HepG2 (cell line): ENCODE results near the gene CCNH. TPM values are rescaled to one million over a fixed set of nuclear protein-coding genes. Genes with fewer than 3 reads are reported as not detected.

ENCODE experiments used
- ATAC-seq: fragments of 200-7000 bp; cut with Tn5 transposase; 3 replicates; pipeline ENCODE4 v1.9.1; 2020; ENCODE audit warnings: mild to moderate bottlenecking, moderate library complexity
- BruUV-seq: library from RNA; stranded (reverse); fragments of 400-500 nt; replicated peaks from 2 replicates; lab custom pipeline; 2021; lab: Mats Ljungman, UMichigan
- CTCF ChIA-PET: fragments of 300-600 bp; formaldehyde crosslinking; extraction: SDS; loops from one replicate; lab custom pipeline; 2021; ENCODE audit warnings: low total read pairs, inconsistent platforms, low intra/inter-chr PET ratio; lab: Yijun Ruan, JAX
- POLR2A ChIA-PET: fragments of 350-600 bp; sonication (Branson Sonifier 250); formaldehyde crosslinking; loops from one replicate; lab custom pipeline; 2020; ENCODE audit warnings: antibody characterized with exemption, inconsistent platforms; lab: Yijun Ruan, JAX
- DNase-seq: peaks from one replicate; pipeline ENCODE4 v3.0.0-alpha.2; 2015; ENCODE audit warnings: low spot score
- FAIRE-seq: peaks from 3 replicates; lab custom pipeline; 2011; peaks lifted over from hg19 to GRCh38; lab: Jason Lieb, UNC
- H2AFZ ChIP-seq: one replicate; pipeline ENCODE4 v1.6.1; 2011; ENCODE audit warnings: low read length, inconsistent platforms
- H3K27ac ChIP-seq: fragments of 300-600 bp; 3 replicates; pipeline ENCODE4 v1.8.0; 2011; ENCODE audit warnings: mixed run types, mild to moderate bottlenecking, mixed read lengths, low read length, inconsistent platforms; ENCODE audit not compliant: insufficient read depth; ENCODE audit errors: extremely low read length
- H3K27me3 ChIP-seq, 2 experiments: fragments of 200-600 bp in 1 of 2; 2 replicates in 1 of 2; 3 replicates in 1 of 2; pipeline versions ENCODE4 v1.6.0 to v1.8.0; 2011; ENCODE audit warnings: low read length in 2 of 2, mild to moderate bottlenecking in 2 of 2, moderate library complexity in 2 of 2, inconsistent platforms in 1 of 2; ENCODE audit not compliant: insufficient read depth in 2 of 2, control insufficient read depth in 1 of 2
- H3K36me3 ChIP-seq, 2 experiments: fragments of 200-600 bp in 1 of 2; replicated peaks in 1 of 2; 2 replicates in 1 of 2; 3 replicates in 1 of 2; pipeline versions ENCODE4 v1.5.1 to v1.8.0; 2011; ENCODE audit warnings: low read length in 2 of 2, inconsistent platforms in 1 of 2; ENCODE audit not compliant: insufficient read depth in 2 of 2, control insufficient read depth in 1 of 2
- H3K4me1 ChIP-seq: 2 replicates; pipeline ENCODE4 v1.5.1; 2012; ENCODE audit warnings: low read length, inconsistent platforms; ENCODE audit not compliant: insufficient read depth
- H3K4me2 ChIP-seq: 2 replicates; pipeline ENCODE4 v1.6.0; 2011; ENCODE audit warnings: low read depth, low read length, inconsistent platforms
- H3K4me3 ChIP-seq, 3 experiments: fragments of 200-600 bp in 1 of 3; sonication (generic), shearing (Covaris generic) in 1 of 3; replicated peaks in 1 of 3; 2 replicates each; pipeline ENCODE4 v1.5.1; 2011 to 2016; ENCODE audit warnings: low read length in 3 of 3, inconsistent platforms in 2 of 3, low read depth in 2 of 3, mild to moderate bottlenecking in 2 of 3, control low read depth in 1 of 3, mixed read lengths in 1 of 3; ENCODE audit not compliant: insufficient read depth in 1 of 3
- H3K79me2 ChIP-seq: one replicate; pipeline ENCODE4 v1.6.1; 2011; ENCODE audit warnings: low read length, inconsistent platforms; ENCODE audit not compliant: insufficient read depth
- H3K9ac ChIP-seq: 2 replicates; pipeline ENCODE4 v1.6.0; 2011; ENCODE audit warnings: mild to moderate bottlenecking, low read depth, low read length, inconsistent platforms; ENCODE audit not compliant: insufficient read depth
- H3K9me3 ChIP-seq: 2 replicates; pipeline ENCODE4 v1.5.1; 2012; ENCODE audit warnings: mild to moderate bottlenecking, low read length
- H4K20me1 ChIP-seq: 2 replicates; pipeline ENCODE4 v1.6.0; 2011; ENCODE audit warnings: inconsistent platforms, mild to moderate bottlenecking, low read length, moderate library complexity; ENCODE audit not compliant: insufficient read depth
- AGO2 ChIP-seq: fragments of 200-400 bp; formaldehyde crosslinking; optimal IDR thresholded peaks from 2 replicates; pipeline ENCODE3; 2017; ENCODE audit warnings: mild to moderate bottlenecking, low read depth, low read length, moderate library complexity
- HMGXB4 ChIP-seq, 2 experiments: sonication (generic) in 1 of 2; formaldehyde crosslinking in 1 of 2; IDR thresholded peaks; 2 replicates each; pipeline versions ENCODE4 v1.4.0 to v1.6.1; 2018 to 2020; ENCODE audit warnings: missing genetic modification reagents in 2 of 2, borderline replicate concordance in 1 of 2, low read depth in 1 of 2, mild to moderate bottlenecking in 1 of 2, missing biosample characterization in 1 of 2
- HNRNPUL1 ChIP-seq: fragments of 200-400 bp; formaldehyde crosslinking; IDR thresholded peaks from 2 replicates; pipeline ENCODE4 v1.6.1; 2017; ENCODE audit warnings: low read depth, mild to moderate bottlenecking, low read length, moderate library complexity
- MAFG ChIP-seq: sonication (generic); formaldehyde crosslinking; IDR thresholded peaks from 2 replicates; pipeline ENCODE4 v1.5.1; 2020; ENCODE audit warnings: mild to moderate bottlenecking, missing genetic modification reagents
- NR3C1 ChIP-seq: sonication (generic); formaldehyde crosslinking; IDR thresholded peaks from 2 replicates; pipeline ENCODE4 v1.4.0; 2020; ENCODE audit warnings: missing genetic modification reagents
- SALL2 ChIP-seq: sonication (generic); formaldehyde crosslinking; IDR thresholded peaks from 2 replicates; pipeline ENCODE4 v1.8.1; 2023; ENCODE audit warnings: mild to moderate bottlenecking, missing genetic modification reagents, inconsistent platforms
- SRSF4 ChIP-seq: fragments of 200-400 bp; formaldehyde crosslinking; IDR thresholded peaks from one replicate; pipeline ENCODE4 v1.6.1; 2018; ENCODE audit warnings: mild to moderate bottlenecking, low read depth, low read length, moderate library complexity; ENCODE audit not compliant: poor library complexity, severe bottlenecking
- U2AF2 ChIP-seq: fragments of 200-400 bp; formaldehyde crosslinking; IDR thresholded peaks from 2 replicates; pipeline ENCODE4 v1.6.1; 2017; ENCODE audit warnings: low read depth, mild to moderate bottlenecking, low read length
- ZC3H13 ChIP-seq: sonication (generic); formaldehyde crosslinking; IDR thresholded peaks from 2 replicates; pipeline ENCODE4 v1.8.1; 2023; ENCODE audit warnings: mild to moderate bottlenecking, missing genetic modification reagents, moderate library complexity
- ZNF10 ChIP-seq: sonication (generic); formaldehyde crosslinking; IDR thresholded peaks from 2 replicates; pipeline ENCODE4 v1.4.0; 2020; ENCODE audit warnings: mild to moderate bottlenecking, low read depth, missing genetic modification reagents, borderline replicate concordance
- ZNF317 ChIP-seq: sonication (generic); formaldehyde crosslinking; IDR thresholded peaks from 2 replicates; pipeline ENCODE4 v1.5.0; 2020; ENCODE audit warnings: mild to moderate bottlenecking, missing genetic modification reagents
- ZNF558 ChIP-seq: sonication (generic); formaldehyde crosslinking; IDR thresholded peaks from 2 replicates; pipeline ENCODE4 v1.9.0; 2022; ENCODE audit warnings: mild to moderate bottlenecking, missing genetic modification reagents, borderline replicate concordance
- ZNF619 ChIP-seq: sonication (generic); formaldehyde crosslinking; IDR thresholded peaks from 2 replicates; pipeline ENCODE4 v1.4.0; 2020; ENCODE audit warnings: mild to moderate bottlenecking, missing genetic modification reagents
- ZNF788 ChIP-seq: sonication (generic); formaldehyde crosslinking; IDR thresholded peaks from 2 replicates; pipeline ENCODE4 v1.5.0; 2020; ENCODE audit warnings: mild to moderate bottlenecking, missing genetic modification reagents, borderline replicate concordance
- WGBS: methylation state at CpG from one replicate; pipeline ENCODE4 v1.1.6; 2017; ENCODE audit warnings: low lambda C conversion rate; 5-methylcytosine and 5-hydroxymethylcytosine counted together
- in situ Hi-C: cut with HindIII; loops from 2 replicates; pipeline ENCODE4 v1.10.0; 2017; ENCODE audit warnings: low pct_unique_long_range_greater_than_20kb; ENCODE audit not compliant: extremely low pct_ligation_motif_present
- intact Hi-C: fragments of 100-400 bp; cut with micrococcal nuclease; formaldehyde crosslinking; loops from one replicate; pipeline ENCODE4 v1.10.0; 2022; ENCODE audit not compliant: unreplicated experiment
- polyA plus RNA-seq, 8 experiments: library from polyadenylated mRNA; depleted of rRNA in 3 of 8; stranded (reverse) in 7 of 8; unstranded in 1 of 8; fragments of >200 nt; fragmentation: Illumina TruSeq in 4 of 8; extraction: Trizol in 4 of 8; gene quantifications; 2 replicates each; pipeline versions ENCODE4 v1.2.1 to v1.2.3, GENCODE V29; 2011 to 2016; ENCODE audit warnings: low read depth in 4 of 8, missing spikeins in 1 of 8, mixed read lengths in 1 of 8; ENCODE audit not compliant: insufficient read depth in 1 of 8
- total RNA-seq, 5 experiments: library from RNA; depleted of rRNA; stranded (reverse); fragments of >200 nt; fragmentation: Illumina TruSeq; extraction: Trizol; gene quantifications; 2 replicates each; pipeline ENCODE4 v1.2.3, GENCODE V29; 2016; ENCODE audit warnings: low read depth in 1 of 5
- TF ChIP-seq, protein P1 (sequence below): sonication (generic); formaldehyde crosslinking; IDR thresholded peaks from 2 replicates; pipeline ENCODE4 v1.4.0; 2020; ENCODE audit warnings: missing genetic modification reagents
- TF ChIP-seq, protein P2 (sequence below): sonication (generic); formaldehyde crosslinking; IDR thresholded peaks from 2 replicates; pipeline ENCODE4 v1.5.0; 2020; ENCODE audit warnings: missing genetic modification reagents

Gene CCNH
- total and polyA plus RNA-seq, 2 of the 13 experiments (the other 11 are each of a cell fraction or from before 2014, with no cell fraction given) = 42.5 to 94.3 TPM

- H4K20me1 ChIP-seq = no peaks in the 10 kb centered on the region
- H3K4me3 ChIP-seq = peak overlapping the region in 2 of 3 experiments; percentile 95 to 98; a peak in 2 of 6 replicates
- no peak for ATAC-seq
- DNase-seq = no peak
- peaks cover 1 to 32% of the 10 kb centered on the region in 2 experiments for H3K36me3 ChIP-seq
- H3K79me2 ChIP-seq = peaks cover 25% of the 10 kb centered on the region
- peak overlapping the region; percentile 23; the same call in 1 of the 2 replicates for H3K9ac ChIP-seq
- FAIRE-seq = peak; percentile 12
- WGBS = 89% methylated on average over 1 of the region's 1 CpG
- intact Hi-C loops (loop anchor here (5.0 kb wide), 1 partner anchor 144 kb away; the partner anchor contains the start of gene RASA1), in situ Hi-C loops (loop anchor here (25.0 kb wide), 1 partner anchor 1276 kb away; no protein-coding TSS in a partner anchor)
- H3K9me3 ChIP-seq = no peaks in the 10 kb centered on the region
- no peak overlapping the region for H3K27ac ChIP-seq
- H3K4me1 ChIP-seq = peaks cover 19% of the 10 kb centered on the region
- H3K27me3 ChIP-seq = no peaks in the 10 kb centered on the region; a peak in 1 of 5 replicates
- CTCF ChIA-PET = no interaction called here
- BruUV-seq = no TSS peak
- peak overlapping the region; percentile 81 for H3K4me2 ChIP-seq
- no peak overlapping the region for H2AFZ ChIP-seq
- POLR2A ChIA-PET = interaction anchor here (2.4 kb wide), 1 partner anchor 143 kb away, joined by 17 read pairs; the partner anchor contains the start of gene RASA1
- TF ChIP-seq ZC3H13 (CRISPR knock-in tag) (no peak), ZNF619 (CRISPR knock-in tag) (no peak), SALL2 (CRISPR knock-in tag) (no peak), U2AF2 (no peak), HMGXB4 (CRISPR knock-in tag; IDR thresholded peaks at IDR 0.05; ENCODE audit: borderline replicate concordance in 1 of 2, low read depth in 1 of 2) (no peak), AGO2 (no peak), ZNF558 (CRISPR knock-in tag) (no peak), HNRNPUL1 (no peak), ZNF788 (no peak), ZNF10 (no peak), SRSF4 (no peak), NR3C1 (CRISPR knock-in tag) (no peak), MAFG (CRISPR knock-in tag) (no peak), ZNF317 (no peak)
- TF ChIP-seq, protein P1, sequence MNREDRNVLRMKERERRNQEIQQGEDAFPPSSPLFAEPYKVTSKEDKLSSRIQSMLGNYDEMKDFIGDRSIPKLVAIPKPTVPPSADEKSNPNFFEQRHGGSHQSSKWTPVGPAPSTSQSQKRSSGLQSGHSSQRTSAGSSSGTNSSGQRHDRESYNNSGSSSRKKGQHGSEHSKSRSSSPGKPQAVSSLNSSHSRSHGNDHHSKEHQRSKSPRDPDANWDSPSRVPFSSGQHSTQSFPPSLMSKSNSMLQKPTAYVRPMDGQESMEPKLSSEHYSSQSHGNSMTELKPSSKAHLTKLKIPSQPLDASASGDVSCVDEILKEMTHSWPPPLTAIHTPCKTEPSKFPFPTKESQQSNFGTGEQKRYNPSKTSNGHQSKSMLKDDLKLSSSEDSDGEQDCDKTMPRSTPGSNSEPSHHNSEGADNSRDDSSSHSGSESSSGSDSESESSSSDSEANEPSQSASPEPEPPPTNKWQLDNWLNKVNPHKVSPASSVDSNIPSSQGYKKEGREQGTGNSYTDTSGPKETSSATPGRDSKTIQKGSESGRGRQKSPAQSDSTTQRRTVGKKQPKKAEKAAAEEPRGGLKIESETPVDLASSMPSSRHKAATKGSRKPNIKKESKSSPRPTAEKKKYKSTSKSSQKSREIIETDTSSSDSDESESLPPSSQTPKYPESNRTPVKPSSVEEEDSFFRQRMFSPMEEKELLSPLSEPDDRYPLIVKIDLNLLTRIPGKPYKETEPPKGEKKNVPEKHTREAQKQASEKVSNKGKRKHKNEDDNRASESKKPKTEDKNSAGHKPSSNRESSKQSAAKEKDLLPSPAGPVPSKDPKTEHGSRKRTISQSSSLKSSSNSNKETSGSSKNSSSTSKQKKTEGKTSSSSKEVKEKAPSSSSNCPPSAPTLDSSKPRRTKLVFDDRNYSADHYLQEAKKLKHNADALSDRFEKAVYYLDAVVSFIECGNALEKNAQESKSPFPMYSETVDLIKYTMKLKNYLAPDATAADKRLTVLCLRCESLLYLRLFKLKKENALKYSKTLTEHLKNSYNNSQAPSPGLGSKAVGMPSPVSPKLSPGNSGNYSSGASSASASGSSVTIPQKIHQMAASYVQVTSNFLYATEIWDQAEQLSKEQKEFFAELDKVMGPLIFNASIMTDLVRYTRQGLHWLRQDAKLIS (CRISPR knock-in tag) = no peak
- TF ChIP-seq, protein P2, sequence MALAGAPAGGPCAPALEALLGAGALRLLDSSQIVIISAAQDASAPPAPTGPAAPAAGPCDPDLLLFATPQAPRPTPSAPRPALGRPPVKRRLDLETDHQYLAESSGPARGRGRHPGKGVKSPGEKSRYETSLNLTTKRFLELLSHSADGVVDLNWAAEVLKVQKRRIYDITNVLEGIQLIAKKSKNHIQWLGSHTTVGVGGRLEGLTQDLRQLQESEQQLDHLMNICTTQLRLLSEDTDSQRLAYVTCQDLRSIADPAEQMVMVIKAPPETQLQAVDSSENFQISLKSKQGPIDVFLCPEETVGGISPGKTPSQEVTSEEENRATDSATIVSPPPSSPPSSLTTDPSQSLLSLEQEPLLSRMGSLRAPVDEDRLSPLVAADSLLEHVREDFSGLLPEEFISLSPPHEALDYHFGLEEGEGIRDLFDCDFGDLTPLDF (CRISPR knock-in tag) = no peak
These were observed 1.8 kb downstream of the CCNH start for GRCh38 chr5:87410931-87411330.
